NCI-H2081 treated with DMSO at 0.1 percent for 48 hours (cell line): Measurements from ENCODE around the gene ZNF827.

Experiments used
- DNase-seq: peaks from one replicate; lab custom pipeline; 2025; lab: John Stamatoyannopoulos, UW

Gene ZNF827

GRCh38 chr4:145791988-145792387 is 146.6 kb downstream of the ZNF827 start:
- DNase-seq, result no peak

DNA sequence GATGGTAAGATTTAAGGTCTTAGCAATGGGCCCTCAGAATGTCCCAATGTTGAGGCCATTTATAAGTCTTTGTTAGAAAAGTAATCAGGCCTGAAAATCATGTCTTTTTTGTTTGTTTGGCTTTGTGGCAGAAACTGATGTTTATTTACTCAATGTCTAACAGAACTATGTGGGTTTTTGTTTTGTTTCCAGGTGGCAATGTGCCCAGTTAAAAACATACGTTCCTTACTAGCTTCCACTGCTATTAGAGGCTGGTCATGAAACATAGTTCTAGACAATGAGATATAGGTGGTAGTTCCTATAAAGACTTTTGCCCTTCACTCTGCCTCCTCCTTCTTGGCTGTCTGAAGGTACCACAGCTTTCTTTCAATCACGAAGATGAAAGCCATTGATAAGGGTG is 149.9 kb downstream of the ZNF827 start:
- no peak for DNase-seq

DNA sequence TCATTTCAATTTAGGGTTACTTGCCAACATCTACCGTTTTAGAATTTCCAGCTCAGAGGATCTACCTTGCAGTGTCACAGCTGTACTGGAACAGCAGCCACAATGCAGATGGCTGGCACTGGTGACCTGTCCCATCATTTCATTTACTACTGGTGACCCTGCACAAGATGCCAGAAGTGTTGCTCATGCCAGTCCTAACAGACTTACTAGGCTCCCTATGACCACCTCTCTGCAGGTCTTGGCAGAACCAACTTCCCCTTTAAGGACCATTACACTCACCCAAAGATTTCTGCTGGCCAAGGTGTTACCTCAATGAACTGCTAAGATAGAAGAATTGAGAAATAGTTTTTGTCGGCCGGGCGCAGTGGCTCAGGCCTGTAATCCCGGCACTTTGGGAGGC is 151.8 kb downstream of the ZNF827 start:
- no peak for DNase-seq

- DNase-seq, result no peak
Measured at GRCh38 chr4:145786261-145786660, 152.4 kb downstream of the ZNF827 start.

GRCh38 chr4:145785391-145786008 is 153.1 kb downstream of the ZNF827 start:
- DNase-seq, result no peak

- DNase-seq, result no peak
Measured at GRCh38 chr4:145784036-145784435, 154.6 kb downstream of the ZNF827 start.

DNA sequence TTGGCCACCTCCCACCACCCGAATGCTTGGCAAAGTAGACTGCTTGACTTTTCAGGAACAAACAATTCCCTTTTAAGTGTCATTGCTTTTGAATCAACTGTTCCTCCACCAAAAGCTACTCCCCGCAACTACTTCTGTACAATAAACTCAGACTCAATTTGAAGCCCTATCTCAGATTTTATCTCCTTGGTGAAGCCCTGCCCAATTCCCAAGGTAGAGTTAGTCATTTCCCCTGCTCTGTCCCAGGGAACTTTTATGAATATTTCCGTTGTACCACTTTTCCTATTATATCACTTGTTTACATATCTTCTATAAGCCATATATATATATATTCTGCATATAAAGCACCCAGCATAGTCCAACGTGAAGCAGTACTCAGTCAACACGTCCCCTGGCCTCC is 155.9 kb downstream of the ZNF827 start:
- DNase-seq, result no peak

DNA sequence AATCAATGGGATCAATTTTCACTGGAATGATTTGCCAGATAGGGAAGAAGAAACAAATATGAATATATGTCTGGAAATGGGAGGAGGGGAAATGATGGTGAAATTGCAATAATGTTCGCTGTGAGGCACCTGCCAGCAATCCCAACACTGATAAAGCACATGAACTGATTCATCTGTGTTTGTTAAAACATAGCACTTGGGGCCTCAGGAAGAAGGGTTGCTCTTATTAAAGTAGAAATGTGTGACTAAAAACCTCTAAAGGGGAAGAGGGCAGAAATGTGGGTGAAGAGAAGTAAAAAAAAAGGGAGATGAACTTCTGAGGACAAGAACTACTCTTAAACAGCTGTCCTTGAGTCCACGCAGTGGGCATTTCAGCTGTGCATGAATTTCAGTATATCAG is 157.3 kb downstream of the ZNF827 start:
- DNase-seq, result no peak

DNA sequence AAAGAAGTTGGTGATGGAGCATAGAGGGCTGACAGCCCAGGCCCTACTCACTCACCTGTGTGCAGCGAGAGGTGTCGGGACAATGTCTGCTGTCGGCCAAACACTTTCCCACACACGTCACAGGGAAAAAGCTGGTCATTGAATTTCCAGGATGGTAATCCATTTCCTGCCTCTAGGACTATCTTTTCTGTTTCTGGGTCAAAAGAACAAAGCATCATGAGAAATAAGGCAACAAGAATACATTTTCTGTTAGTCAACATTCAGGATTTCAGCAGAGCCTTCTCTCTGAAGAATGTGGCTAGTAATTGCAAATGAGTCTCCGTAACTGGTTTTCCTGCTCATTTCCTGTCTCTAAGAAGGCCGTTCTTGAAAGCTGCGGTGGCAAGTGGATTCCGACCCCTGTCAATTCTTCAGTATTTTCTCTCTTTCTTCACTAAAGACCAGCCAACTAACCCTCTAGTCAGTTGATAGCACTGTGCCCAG is 159.3 kb downstream of the ZNF827 start:
- no peak for DNase-seq

- DNase-seq, result no peak
Measured at GRCh38 chr4:145776208-145776607, 162.4 kb downstream of the ZNF827 start.

DNA sequence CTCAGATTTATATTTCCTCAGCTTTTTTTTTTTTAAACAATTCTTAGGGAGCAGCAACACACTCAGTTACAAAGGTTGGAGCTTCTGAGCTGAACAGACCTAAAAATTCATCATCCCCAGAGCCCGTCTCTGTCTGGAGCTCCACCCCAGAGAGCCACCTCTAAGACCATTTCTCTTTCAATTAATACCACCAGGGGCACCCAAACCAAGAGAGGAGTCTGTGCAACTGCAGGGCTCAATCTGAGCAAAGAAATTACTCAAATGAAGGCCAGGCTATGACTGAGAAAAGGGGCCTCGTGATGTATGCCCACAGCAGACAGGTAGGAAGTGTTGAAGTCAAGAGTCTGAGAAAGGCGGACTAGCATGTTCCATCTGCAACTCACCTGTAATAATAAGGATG is 163.2 kb downstream of the ZNF827 start:
- DNase-seq, result no peak

GRCh38 chr4:145774473-145774872 is 164.2 kb downstream of the ZNF827 start:
- DNase-seq, result no peak

DNA sequence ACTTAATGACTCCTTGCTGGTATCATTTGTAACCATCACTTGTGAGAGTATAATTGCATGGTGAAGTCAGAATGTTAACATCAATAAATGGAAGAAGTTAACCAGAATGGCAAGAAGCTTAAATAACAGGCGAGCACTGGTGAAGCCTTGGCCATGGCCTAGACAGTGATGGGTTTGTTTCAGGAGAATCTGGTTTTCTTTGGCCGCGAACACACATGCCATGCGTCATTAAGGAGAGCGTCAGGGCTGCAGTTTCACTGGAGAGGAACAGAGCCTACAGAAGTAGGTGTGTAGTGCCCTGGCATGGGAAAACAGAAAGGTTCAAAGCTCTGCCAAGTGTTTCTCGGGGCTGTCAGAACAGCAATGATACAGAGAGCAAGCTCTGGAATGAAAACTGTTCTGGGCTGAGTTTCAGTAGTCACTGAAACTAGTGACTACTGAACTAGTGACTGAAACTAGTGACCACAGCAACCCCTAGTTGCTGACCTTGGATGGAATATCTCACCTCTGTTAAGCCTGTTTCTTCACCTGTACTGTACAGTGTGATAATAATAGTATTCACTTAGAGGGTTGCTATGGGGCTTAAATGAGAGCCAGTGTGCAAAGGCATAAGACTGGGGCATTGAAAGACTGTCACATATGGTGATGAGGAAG is 164.9 kb downstream of the ZNF827 start:
- no peak for DNase-seq

DNA sequence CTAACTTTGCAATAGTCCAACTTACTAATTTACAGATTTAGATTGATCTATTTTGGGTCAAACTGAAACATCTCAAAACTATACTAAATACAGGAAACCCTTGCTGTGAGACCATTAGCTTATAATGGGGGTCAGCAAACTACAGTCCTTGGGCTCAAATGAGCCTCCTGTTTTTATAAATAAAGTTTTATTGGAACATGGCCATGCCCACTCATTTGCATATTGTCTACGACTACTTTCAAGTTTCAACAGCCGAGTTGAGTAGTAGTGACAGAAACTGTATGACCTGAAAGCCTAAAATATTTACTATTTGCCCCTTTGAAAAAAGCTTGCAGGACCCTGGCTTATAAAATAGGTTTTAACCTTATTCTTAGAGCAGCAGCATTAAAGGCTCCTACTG is 166.3 kb downstream of the ZNF827 start:
- DNase-seq, result no peak

- DNase-seq, result no peak
Measured at GRCh38 chr4:145770124-145770523, 168.5 kb downstream of the ZNF827 start.

DNA sequence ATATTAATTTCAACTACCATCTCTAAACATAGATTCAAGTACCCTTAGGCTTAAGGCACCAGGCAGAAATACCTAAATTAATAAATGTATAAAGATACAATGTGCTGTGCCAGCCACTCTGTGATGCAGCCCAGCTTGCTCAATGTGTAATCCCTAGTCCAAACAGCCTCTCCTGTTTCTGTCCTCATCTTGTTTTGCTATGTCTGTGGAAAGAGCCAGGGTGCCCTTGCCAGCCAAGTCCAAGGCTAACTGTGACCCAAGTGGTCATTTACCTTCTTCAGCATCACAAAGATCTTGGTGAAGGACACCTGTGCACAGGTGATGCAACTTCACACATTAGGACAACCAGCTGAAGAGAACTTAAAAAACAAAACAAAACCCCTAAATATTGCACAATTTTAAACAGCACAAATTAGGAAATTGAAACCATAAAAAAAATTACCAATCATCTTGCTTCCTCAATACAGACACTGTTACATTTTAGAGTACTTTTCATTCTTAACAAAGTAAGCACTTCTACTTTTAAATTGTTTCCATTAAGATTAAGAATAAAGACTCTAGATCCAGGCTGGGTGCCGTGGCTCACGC is 169.1 kb downstream of the ZNF827 start:
- no peak for DNase-seq

DNA sequence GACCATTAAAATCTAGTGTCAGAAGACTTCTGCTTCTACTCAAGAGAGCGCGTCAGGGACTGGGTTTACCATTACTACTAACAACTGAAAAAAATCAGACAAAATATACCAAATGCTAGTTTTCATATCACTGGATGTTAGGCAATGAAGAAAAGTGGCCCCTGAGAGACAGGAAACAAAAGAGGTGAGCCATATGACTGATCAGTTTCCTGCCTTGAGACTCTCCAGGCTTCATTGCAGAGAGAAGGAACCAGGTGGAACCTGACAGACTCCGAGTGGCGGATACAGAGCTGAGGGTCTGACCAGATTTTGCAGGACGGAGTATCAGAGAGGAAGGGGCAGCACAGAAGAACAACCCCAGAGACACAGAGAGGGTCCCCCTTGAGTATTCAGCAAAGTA is 172.3 kb downstream of the ZNF827 start:
- DNase-seq, result no peak

DNA sequence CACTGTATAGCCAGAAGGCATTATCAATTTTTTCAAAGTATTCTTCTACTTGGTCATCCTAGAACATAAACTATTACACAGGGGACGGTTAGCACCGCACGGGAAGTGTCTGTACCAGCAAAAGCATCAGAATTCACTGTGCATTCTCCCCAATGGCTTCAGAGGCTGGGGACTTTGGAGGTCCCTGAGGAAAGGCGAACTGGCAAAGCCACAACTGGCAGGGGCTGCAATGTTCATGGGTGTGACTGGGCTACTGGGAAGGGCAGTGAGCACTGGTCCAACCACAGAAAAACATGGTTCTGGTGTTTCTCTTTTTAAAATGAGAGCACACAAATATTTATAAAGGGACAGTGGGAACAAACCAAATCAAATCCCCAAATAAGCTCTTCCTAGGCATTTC is 175.2 kb downstream of the ZNF827 start:
- no peak for DNase-seq

GRCh38 chr4:145762719-145763118 is 175.9 kb downstream of the ZNF827 start:
- DNase-seq, result no peak

DNA sequence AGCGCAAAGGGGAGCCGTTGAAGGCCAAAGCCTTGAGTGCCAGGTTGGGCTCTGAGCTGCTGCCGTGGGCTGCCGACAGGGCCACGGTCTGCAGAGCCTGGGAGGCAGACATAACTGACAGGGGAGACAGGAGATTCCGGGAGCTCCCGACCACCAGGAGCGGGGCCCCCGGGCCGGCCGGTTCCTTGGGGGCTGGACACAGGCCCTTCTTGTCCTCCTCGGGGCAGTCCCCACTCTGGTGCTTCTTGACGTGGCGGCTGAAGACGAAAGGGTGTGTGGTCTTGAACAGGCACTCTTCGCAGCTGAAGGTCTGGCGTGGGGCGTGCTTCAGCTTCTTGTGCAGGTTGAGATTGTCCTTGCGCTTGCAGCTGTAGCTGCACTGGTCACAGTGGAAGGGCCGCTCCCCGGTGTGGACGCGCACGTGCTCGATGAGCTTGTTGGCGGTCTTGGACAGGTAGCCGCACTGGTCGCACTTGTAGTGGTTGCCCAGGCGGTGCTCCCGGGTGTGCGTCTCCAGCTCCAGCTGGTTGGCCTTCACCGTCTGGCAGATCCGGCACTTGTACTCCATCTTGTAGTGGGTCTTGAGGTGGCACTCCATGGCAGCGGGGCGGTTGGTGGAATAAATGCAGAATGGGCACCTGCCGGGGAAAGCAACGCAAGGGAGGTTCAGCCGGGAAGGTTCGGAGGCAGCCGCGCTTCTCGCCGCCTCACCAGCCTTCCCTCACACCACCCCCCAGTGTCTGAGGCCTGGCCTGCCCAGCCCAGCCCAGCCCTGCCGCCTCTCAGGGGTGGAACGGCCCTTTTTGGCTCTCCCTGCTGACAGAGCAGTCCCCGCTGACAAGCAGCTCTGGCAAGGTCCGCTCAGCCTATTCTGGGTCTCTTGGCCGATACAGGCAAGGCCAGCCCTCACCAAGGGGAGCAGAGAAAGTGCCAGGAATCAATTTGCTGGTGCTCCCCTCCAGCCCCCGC is 177.4 kb downstream of the ZNF827 start:
- DNase-seq, result no peak

- DNase-seq, result no peak
Measured at GRCh38 chr4:145760176-145760575, 178.4 kb downstream of the ZNF827 start.

DNA sequence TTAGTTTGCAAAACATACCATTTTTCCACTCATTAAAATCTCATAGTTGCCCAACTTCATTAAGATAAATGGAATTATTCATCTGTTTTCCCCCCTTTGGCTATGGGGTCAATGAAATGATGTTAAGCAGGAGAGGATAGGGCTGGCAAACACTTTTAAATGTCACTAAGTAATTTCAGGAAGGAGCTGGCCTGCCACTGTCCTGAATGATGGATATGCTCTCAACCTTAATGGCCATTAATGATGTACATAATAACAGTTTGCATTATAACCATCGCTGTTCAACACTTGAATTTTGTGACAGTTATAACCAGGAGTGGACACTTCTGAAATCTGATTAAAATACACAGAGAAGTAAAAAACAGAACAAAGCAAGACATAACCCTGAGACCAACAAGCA is 181.4 kb downstream of the ZNF827 start:
- DNase-seq, result no peak
